Hematopoietic multipotent progenitor cell treated with erythropoietin and hydrocortisone succinate and interleukin-3 and kit ligand, for 8 days (in vitro differentiated cells): ENCODE data around the gene KRT71.
"Not testable (repeated sequence)": the region's sequence is repeated elsewhere in the genome, so short reads cannot be mapped to it uniquely, and the experiment has no call there.

Experiments used
- DNase-seq: peaks from one replicate; pipeline ENCODE4 v3.0.0-alpha.2; 2015

The KRT71 gene

GRCh38 chr12:52552681-52553195 is at the start of gene KRT71:
Gene KRT71, minus strand, starts transcription at chr12:52553145. Its CDS starts 68 bp downstream, at chr12:52553077.
- DNase-seq = no peak

DNA sequence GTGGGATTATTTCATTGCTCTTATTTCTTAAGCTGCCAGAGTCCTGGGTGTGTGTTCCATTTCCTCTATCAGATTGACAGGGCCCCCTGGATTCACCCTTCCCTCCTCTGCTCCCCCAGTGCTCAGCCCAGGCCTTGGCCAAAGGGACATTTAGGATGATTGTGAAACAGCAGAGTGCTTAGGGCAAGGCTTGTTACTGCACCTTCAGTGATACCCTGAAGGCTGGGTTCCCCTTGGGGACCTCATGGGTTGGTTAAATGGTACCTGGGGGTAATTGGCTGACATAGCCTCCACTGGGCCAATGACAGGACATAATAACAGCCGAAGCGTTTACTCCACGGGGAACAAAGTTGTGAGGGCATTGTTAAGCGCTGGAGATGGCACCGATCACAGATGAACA is 49.6 kb upstream of the KRT71 start:
- DNase-seq = no peak

GRCh38 chr12:52601671-52602070 is 48.7 kb upstream of the KRT71 start:
- DNase-seq = no peak

DNA sequence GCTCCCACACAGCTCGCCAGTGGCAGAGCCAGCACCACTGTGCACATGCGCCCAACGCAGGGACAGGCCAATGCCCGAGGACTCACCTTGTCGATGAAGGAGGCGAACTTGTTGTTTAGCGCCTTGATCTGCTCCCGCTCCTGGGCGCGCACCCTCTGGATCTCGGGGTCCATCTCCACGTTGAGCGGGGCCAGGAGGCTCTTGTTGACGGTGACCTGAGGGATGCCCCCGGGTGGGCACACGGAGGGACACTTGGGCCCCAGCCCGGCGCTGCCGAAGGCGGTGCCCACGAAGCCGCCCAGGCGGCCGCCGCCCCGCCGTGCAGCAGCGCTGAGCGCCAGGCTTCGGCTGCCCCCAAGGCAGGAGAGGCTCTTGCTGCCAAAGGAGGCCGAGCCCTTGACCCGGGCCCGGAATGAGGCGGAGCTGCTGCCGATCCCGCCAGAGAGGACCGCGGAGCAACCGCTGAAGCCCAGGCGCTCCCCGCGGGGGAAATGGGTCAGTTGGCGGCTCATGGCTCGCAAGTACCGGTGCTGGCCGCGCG is 48.1 kb upstream of the KRT71 start, which contains the start of gene KRT72:
TSS of gene KRT72 (minus strand) at position 523 of the 541 bp plus-strand sequence. CDS start at position 512, 11 bp downstream.
- no peak for DNase-seq

DNA sequence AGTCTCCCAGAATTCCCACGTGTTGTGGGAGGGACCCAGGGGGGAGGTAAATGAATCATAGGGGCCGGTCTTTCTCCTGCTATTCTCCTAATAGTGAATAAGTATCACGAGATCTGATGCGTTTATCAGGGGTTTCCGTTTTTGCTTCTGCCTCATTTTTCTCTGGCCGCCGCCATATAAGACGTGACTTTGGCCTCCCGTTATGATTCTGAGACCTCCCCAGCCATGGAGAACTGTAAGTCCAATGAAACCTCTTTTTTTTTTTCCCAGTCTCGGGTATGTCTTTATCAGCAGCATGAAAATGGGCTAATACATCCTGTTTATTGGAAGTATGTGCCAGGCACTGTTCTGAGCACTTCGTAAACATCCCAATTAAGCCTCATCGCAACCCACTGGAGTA is 47.5 kb upstream of the KRT71 start:
- DNase-seq = no peak

GRCh38 chr12:52600071-52600470 is 47.1 kb upstream of the KRT71 start:
- DNase-seq = no peak

DNA sequence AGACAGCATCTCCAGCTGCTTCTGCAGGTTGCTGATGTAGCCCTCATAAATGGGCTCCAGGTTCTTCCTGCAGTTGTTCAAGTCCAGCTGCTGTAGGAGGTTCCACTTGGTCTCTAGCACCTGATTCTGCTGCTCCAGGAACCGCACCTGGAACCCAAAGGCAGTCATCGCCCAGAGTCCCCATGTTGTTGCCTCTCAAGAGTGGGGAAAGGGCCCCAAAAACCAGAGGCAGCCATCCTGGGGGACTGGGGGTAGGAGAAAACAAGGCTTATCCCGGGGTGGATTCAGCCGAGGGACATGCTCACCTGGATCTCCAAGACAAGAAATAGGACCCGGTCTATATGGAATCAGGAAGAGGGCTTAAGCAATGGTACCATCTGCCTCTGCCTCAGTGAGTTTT is 46.0 kb upstream of the KRT71 start:
- no peak for DNase-seq

DNA sequence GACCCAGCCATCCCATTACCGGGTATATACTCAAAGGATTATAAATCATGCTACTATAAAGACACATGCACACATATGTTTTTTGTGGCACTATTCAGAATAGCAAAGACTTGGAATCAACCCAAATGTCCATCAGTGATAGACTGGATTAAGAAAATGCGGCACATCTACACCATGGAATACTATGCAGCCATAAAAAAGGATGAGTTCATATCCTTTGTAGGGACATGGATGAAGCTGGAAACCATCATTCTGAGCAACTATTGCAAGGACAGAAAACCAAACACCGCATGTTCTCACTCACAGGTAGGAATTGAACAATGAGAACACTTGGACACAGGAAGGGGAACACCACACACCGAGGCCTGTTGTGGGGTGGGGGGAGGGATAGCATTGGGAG is 41.3 kb upstream of the KRT71 start:
- DNase-seq = not testable (repeated sequence)

DNA sequence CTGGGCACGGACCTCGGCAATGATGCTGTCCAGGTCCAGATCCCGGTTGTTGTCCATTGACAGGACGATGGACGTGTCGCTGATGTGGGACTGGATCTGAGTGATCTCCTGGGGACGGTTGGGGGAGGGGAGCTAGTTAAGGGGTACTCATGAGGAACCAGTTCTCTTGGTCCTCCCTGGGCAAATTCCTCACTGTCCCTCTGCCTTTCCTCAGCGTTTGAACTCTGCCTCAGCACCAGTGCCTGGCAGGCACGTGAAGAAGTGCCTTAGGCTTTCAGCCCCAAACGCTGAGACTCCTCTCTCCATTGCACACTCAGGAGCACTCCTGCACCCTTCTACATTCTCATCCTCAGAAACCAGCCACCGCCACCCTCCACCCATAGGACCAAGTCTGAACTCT is 38.6 kb upstream of the KRT71 start:
- DNase-seq = no peak

GRCh38 chr12:52590021-52590420 is 37.1 kb upstream of the KRT71 start:
- no peak for DNase-seq

DNA sequence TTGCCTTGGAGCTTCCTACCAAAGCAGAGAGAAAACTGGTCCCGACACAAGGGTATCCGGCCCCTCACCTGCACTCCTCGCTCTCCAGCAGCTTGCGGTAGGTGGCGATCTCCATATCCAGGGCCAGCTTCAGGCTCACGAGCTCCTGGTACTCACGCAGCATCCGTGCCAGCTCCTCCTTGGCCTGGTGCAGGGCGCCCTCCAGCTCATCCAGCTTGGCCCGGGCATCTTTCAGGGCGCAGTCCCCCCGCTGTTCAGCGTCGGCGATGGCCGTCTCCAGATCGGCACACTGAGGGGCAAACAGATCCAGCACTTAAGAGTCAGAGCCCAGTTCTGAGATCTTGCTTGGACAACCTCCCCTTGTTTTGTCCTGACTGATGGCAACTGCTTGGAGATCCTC is 34.6 kb upstream of the KRT71 start:
- no peak for DNase-seq

DNA sequence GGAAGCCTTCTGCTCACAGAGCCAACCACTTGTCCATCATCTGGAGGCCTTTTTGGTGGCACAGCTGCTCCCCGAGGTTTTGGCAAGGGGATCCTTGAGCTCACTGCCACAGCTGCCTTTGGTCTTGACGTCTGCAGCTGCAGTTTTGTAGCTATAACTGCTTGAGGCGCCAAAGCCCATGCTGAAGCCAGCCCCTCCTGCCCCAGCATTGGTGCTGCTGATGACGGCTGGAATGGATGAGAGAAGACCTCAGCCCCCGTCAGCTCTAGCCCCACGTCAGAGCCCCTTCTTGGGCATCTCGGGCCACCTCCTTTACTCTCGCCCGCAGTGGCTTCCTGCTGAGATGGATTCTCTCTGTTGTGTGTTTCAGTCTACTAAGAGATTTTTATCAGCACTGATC is 33.0 kb upstream of the KRT71 start:
- peak; percentile 8 for DNase-seq

- DNase-seq = no peak
Measured at GRCh38 chr12:52585066-52585465, 32.1 kb upstream of the KRT71 start.

- DNase-seq = no peak
Measured at GRCh38 chr12:52584156-52584682, 31.3 kb upstream of the KRT71 start.

- DNase-seq = peak; percentile 80
Measured at GRCh38 chr12:52582971-52583456, 30.1 kb upstream of the KRT71 start.

DNA sequence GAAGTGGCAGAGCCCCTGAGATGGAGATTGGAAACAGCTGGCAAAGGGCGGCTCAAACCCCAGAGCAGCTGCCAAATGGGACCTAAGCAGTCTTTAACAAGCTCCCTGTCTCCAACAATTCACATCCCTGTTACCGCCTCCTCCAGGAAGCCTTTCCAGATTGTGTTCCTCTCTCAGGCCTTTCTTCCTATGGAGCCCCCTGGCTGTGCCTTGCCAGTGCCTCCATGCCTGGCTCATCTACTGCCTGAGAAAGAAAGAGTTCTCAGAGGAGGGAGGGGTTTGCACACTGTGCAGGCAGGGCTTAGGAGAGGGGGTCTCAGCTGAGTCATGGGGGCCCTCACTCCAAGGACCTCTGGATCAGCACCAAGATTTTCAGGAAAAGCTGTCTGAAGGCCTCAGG is 29.5 kb upstream of the KRT71 start:
- no peak for DNase-seq

- DNase-seq = no peak
Measured at GRCh38 chr12:52581481-52581880, 28.5 kb upstream of the KRT71 start.

- no peak for DNase-seq
Measured at GRCh38 chr12:52581066-52581465, 28.1 kb upstream of the KRT71 start.

- no peak for DNase-seq
Measured at GRCh38 chr12:52580496-52580895, 27.6 kb upstream of the KRT71 start.

- no peak for DNase-seq
Measured at GRCh38 chr12:52579468-52580465, 26.8 kb upstream of the KRT71 start.

GRCh38 chr12:52578469-52578868 is 25.5 kb upstream of the KRT71 start:
- no peak for DNase-seq

GRCh38 chr12:52577316-52577715 is 24.4 kb upstream of the KRT71 start:
- no peak for DNase-seq

- no peak for DNase-seq
Measured at GRCh38 chr12:52575948-52576347, 23.0 kb upstream of the KRT71 start.

GRCh38 chr12:52575256-52575655 is 22.3 kb upstream of the KRT71 start:
- DNase-seq = no peak
